ENCODE data around the gene WDR27.
"Not testable (repeated sequence)": the region's sequence is repeated elsewhere in the genome, so short reads cannot be mapped to it uniquely, and the experiment has no call there.

The WDR27 gene

DNA sequence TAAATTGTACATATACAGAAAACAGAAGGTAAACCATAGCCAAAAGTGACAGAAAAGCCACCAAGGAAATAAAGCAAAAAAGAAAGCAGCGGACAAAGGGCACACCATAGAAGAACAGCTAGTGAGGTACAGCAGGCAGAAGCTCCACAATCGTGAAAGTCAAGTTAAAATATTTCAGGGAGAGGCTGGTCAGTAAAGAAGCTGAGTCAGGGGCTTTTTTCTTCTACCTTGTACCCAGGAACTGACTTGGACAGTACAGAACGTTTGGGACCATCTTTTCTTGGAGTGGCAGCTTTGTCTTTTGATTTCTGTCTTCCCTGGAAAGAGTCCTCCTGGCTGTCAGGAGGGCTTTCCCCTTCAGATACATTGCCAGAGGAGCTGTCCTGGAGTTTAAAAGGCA, 8.2 kb upstream of the WDR27 start:
- in situ Hi-C loops (cut with MboI; ENCODE audit: low sequenced_read_pairs), result no loop called here

DNA sequence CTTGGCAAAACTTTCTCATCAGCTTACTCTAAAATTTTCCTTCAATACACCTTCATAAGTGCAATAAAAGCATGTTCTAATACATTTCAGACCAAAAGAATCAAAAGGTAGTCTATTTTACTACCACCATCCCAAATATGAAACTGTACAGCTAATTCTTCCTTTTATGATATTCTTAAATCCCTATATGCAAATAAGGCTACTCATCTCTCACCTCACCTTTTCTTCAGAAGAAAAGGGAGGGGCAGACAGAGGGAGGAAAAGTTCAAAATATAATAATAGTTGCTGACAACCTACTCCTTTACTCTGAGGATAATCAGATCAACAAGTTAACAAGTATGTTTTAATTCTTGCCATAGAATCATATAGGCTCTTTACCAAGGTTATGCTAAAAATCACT, 7.5 kb upstream of the WDR27 start:
- in situ Hi-C loops (cut with MboI; ENCODE audit: low sequenced_read_pairs), result no loop called here

DNA sequence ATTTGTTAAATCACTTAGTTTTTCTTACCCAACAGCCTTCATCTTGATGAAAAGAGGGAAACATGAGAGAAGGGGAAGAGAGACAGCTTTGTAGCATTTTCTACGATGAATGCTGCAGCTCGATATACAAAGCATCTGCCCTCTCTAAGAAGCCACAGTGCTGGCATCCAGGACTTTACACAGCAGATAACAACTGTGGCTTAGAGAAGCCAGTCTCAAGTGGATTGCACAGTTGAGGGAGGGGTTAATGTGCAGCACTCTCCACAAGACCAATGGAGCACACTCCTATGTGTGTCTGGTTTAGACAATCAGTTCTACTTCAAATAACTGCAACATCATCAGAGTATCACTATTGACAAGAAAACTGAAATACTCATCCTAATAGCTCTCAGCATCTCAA, 5.9 kb upstream of the WDR27 start:
- in situ Hi-C loops (cut with MboI; ENCODE audit: low sequenced_read_pairs), result no loop called here

DNA sequence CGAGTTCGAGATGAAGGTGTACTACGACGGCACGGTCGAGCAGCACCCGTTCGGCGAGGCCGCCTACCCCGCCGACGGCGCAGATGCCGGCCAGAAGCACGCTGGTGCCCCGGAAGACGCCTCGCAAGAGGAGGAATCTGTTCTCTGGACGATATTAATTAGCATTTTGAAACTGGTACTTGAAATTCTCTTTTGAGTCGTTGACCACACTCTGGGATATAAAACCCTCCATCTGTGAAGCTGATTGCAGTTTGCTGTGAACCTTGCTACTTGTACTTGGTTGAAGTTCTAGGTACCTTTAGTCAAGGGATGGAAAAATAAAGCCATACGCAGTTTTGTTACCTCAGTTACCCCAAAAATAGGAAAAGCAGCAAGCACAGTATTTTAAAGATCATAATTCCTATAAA, 1.0 kb upstream of the WDR27 start:
- in situ Hi-C loops (cut with MboI; ENCODE audit: low sequenced_read_pairs), result no loop called here

DNA sequence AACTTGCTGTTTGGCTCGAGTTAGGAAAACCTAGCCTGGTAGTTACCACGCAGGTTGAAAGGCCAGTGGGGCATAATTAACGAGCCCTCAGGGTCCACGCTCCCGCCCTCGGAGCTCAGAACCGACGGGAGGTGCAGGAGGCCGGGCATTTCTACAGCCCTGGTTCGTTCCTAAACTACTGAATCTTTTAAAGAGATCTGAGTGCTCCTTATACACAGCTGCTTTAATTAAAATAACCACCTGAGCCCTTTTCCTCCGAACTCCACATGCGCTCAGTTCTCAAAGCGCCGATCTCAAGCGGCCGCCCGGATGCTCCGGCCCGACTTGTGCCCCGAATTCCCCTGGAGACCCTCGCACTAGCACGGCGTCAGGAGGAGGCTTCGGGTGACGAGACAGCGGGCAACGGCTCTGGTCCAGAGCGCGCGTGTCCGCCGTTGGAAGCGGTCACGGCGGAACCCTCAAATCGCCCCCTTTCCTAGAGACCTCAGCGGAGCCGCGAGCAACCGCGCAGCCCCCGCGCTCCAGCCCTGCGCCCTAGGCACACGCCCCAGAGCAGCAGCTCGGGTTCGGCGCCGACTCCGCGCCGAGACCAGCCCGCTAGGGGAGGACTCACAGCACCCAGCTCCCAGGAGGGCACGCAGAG, 397 bp downstream of the WDR27 start:
- in situ Hi-C loops (cut with MboI; ENCODE audit: low sequenced_read_pairs), result no loop called here

DNA sequence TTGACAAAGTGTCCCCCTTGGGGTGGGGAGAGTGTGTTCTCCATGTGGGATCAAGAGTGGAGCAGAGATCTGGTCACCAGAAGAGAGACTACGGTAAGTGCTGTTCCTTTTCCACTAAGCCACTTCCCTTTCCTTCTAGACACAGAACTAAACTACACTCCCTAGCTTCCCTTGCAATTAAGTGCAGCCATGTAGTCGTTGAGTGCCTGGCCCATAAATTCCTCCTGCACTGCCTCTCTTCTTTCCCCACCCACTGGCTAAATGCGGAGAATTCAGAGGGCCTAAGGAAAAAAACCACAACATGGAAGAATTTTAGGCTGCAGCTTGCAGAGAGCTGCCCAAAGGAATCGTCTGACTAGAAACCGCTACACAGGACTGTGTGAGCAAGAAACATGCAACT, 1.5 kb downstream of the WDR27 start:
- in situ Hi-C loops (cut with MboI; ENCODE audit: low sequenced_read_pairs), result no loop called here

DNA sequence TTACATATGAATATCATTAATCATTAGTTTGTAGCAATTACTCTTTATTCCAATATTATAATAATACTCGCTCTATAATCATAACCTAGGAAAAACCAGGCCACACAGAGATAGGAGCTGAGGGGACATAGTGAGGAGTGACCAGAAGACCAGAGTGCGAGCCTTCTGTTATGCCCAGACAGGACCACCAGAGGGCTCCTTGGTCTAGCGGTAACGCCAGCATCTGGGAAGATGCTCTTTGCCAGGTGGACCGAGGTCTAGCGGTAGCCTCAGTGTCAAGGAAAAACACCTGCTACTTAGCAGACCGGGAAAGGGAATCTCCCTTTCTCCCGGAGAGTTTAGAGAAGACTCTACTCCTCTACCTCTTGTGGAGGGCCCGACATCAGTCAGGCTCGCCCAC, 4.7 kb downstream of the WDR27 start:
- in situ Hi-C loops (cut with MboI; ENCODE audit: low sequenced_read_pairs), result not testable (repeated sequence)

DNA sequence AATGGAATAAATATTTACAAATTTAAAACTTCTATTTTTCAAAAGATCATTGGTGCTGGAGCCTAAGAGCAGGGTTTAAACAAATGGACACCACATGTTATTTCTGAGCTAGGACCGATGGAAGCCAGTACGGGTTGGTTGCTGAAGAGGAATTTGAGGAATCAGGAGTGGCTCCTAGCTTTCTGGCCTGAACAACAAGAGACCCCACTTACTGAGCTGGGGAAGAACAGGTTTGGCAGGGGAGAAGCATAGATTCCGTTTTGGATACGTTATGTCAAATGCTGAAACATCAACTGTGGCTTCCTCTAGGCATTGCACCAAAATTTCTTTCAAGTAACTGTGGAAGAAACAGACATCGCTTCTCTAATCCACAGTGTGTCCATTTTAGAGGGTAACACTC, 6.7 kb downstream of the WDR27 start:
- in situ Hi-C loops (cut with MboI; ENCODE audit: low sequenced_read_pairs), result no loop called here

DNA sequence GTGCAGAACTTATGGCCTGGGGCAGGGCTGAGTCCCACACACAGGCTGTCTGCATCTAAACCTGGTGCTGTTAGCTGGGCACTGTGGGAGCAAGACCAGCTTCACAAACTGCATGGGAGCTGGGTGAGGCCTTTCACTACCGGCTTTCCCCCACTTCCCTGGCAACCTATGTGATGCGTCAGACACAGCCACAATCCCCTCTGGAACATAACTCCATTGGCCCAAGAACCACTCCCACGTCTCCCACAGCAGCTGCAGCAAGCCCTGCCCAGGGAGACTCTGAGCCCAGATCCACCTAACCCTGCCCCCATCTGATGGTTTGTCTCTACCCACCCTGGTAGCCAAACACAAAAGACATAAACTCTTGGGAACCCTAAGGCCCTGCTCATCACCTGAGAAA, 9.3 kb downstream of the WDR27 start:
- in situ Hi-C loops (cut with MboI; ENCODE audit: low sequenced_read_pairs), result no loop called here

DNA sequence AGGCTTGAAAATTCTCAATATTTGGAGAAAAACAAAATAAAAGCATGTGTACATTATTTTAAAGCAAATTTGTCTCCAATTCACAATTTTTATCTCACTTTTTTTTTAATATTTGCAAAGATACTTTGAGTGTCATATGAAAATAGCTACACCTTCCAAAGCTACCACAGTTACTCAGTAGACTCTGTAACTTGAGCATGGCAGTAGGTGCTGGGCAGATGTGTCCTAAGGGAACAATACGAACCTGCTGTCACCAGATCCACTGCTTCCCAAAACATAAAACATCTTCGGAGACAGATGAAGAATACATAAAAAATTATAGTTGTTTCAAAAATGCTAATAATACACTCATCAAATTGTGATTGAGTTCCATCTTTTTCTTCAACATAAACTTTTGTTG, 10.6 kb downstream of the WDR27 start:
- in situ Hi-C loops (cut with MboI; ENCODE audit: low sequenced_read_pairs), result no loop called here

DNA sequence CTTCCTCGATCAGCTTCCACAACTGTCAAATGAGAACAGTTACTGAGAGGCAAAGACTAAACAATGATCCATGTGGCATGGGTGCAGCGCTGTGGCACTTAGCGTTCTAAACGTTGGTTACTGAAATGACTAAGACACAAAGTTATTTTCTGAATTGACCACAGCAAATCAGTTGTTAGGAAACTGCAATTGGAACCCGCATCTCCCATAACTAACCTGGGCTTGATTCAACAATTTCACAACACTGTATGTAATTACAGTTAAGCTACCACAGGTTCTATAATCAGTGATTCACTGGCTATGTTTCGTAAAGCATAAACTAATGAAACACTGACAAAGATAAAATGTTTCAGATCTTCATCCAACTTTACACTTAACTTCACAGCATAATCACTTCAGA, 12.5 kb downstream of the WDR27 start:
- in situ Hi-C loops (cut with MboI; ENCODE audit: low sequenced_read_pairs), result no loop called here

DNA sequence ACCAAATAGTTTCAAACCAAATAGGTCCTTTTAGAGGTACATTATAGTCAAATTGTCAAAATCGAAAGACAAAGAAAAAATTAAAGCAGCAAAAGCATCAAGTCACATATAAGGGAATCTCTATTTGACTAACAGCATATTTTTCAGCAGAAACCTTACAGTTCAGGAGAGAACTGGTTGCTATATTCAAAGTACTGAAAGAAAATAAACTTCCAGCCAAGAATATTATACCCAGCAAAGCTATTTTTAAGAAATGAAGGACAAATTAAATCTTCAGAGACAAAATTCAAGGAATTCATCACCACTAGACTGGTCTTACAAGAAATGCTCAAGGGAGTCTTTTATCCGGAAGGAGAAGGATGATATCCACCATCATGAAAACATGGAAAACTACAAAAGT, 16.0 kb downstream of the WDR27 start:
- in situ Hi-C loops (cut with MboI; ENCODE audit: low sequenced_read_pairs), result no loop called here

DNA sequence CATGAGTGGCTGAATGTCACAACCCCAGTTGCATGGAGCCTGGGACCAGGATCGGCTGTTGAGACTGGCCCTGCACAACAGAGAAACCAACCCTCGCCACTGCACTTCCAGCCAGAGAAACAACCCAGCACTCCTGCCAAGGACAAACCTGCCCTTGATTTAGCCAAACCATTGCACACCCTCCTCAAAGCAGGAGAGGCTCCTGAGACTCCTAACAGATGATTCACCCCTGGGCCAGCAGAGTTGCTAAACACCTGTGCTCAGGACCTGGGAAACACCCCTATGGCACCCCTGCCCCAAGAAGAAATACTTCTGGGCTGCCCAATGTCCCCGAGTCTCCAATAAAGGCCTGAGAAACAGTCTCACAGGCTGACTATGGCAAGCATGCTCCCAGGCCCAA, 17.8 kb downstream of the WDR27 start:
- in situ Hi-C loops (cut with MboI; ENCODE audit: low sequenced_read_pairs), result no loop called here

DNA sequence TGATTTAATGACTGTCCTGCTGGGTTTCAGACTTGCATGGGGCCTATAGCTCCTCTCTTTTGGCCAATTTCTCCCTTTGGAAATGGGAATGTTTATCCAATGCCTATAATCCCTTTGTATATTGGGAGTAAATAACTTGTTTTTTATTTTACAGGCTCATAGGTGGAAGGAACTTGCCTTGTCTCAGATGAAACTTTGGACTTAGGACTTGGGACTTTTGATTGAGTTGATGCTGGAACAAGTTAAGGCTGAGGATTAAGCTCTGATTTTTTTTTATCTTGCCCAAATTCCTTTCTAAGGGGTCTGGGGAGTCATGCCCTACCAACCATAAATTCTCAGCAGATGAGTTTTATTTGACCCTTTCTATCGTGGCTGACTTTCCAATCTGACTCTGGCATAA, 23.5 kb downstream of the WDR27 start:
- in situ Hi-C loops (cut with MboI; ENCODE audit: low sequenced_read_pairs), result no loop called here

DNA sequence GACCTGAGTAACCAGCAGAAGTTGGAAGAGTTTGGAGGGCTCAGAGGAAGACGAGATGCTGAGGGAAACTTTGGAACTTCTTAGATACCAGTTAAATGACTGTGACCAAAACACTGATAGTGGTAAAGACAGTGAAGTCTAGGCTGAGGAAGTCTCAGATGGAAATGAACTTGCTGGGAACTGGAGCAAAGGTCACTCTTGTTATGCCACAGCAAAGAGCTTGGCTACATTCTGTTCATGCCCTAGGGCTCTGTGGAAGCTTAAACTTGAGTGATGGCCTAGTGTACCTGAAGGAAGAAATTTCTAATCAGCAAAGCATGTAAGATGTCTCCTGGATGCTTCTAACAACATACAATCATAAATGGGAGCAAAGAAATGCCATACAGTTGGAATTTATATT, 24.7 kb downstream of the WDR27 start:
- in situ Hi-C loops (cut with MboI; ENCODE audit: low sequenced_read_pairs), result no loop called here

DNA sequence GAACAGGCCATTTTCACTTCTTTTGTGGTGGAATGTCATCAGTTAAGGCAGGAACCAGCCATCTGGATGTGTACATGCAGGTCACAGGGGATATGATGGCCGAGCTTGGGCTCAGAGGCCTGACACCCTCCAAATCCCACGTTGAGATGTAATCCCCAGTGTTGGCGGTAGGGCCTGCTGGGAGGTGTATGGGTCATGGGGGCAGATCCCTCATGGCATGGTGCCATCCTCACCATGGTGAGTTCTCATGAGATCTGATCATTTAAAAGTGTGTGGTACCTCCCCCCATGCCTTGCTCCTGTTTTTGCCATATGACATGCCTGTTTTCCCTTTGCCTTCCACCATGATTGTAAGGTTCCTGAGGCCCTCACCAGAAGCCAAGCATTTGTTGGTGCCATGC, 26.8 kb downstream of the WDR27 start:
- in situ Hi-C loops (cut with MboI; ENCODE audit: low sequenced_read_pairs), result no loop called here

DNA sequence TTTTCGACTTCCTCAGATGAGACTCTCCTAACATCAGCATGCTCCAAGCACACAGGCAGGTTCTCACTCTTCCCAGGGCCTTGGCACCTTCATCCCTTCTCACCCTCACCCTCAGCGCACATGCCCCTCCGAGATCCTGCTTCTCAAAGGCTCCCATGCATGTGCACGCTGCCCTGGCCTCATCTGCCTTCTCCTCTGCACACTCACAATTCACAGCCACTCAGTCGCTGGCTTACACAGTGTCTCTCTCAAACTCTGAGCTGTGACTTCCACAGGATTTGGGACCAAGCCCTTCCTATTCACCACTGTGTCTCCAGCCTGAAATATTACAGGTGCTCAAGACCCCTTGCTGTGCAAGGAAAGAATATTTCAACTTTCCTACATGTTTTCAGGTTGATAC, 30.3 kb downstream of the WDR27 start:
- in situ Hi-C loops (cut with MboI; ENCODE audit: low sequenced_read_pairs), result no loop called here

DNA sequence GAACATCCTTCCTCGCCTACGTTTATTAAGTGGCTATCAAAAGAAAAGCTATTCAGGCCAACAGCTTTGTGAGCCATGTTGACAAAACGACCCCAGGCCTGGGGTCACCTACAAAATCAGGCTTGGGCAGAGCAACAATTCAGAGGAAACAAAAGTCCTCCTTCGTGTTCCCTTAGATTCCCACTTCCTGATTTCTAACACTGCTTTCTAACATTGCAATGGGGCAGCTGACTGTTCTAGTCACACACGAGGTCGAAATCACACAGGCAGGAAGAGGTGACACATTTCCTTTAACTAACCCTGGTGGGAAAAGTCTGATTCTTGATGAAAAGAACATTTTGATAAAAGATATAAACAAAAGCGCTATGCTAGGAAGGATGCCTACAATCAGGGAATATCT, 31.9 kb downstream of the WDR27 start:
- in situ Hi-C loops (cut with MboI; ENCODE audit: low sequenced_read_pairs), result no loop called here

DNA sequence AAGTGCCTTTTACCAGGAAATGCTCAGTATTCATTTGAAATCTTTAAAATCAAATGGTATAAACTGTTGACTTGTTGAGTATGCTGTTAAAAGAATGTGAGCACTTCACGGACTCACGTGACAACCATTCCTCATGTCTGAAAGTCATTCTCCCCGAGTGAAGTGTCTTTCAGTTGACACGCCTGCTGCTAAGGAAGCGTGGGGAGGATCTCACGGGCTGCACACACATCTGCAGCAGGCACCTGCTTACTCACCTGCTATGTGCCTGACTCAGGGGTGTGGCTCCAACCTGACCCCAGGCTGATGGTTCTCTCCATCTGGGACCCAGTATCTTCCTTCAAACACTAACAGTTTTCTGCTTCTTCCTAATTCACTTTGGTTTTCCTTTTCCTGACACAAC, 32.7 kb downstream of the WDR27 start:
- in situ Hi-C loops (cut with MboI; ENCODE audit: low sequenced_read_pairs), result no loop called here

DNA sequence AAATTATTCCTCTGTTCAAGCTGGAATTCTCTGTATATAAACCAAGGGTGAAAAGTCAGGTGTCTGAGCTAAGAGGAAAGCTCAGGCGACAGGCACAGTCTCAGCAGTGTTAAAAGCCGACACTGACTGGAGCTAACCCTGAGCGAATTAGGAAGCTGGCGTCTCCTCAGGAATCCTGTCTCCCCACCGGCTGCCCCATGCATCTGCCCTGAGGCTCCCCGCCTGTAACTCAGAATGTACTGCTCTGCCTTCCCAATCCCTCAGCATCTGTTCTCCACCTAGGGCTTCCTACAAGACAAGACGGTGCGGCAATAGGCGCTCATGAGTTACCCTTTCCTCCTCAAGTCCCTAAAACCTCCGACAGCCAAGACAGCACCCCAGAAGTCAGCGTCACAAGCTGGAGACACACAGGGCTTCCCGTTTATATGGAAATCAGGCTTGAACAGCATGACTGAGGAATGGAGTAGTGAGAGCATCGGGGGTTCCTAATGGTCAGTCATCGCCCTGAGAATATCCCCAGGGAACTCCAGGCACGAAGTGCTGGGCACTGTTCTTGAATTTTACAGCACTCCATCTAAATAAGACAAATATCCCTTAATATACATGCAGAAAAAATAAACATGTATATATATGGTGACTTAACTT, 33.5 kb downstream of the WDR27 start:
- in situ Hi-C loops (cut with MboI; ENCODE audit: low sequenced_read_pairs), result no loop called here

DNA sequence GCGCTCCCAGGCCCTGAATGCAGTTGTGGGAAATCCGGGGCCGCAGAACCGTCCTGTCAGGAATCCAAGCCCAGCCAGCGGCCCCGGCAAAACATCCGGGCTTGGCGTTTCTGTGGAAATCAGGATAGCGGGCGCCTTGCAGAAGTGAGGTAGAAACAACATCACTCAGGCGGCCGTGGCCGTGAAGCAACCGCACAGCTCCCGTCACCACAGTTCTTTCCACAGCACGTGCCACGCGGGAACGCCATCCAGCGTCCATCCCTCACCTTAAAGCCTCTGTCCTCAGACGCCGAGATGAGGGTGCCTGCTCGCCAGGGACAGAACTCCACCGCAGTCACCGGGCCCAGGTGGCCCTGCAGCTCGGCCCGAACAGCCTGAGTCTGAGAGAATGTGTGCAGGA, 34.1 kb downstream of the WDR27 start:
- in situ Hi-C loops (cut with MboI; ENCODE audit: low sequenced_read_pairs), result no loop called here

DNA sequence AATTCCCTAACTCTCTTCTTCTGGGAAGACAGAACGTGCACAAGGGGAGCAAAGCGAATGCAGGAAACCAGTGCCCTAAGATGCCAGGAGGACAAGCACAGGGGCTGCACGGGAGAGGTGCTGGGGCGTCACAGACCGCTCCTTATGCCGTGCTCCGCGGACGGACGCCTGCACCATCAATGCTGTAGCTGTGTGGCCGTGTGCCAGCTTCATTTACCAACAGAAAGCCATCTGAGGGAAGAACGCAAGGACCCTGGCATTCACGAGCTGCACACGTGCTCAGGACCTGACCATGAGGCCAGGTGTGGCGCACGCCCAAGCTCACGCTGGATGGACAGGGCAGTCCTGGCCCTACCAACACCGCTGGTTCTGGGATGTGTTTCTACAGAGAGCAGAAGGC, 35.4 kb downstream of the WDR27 start:
- in situ Hi-C loops (cut with MboI; ENCODE audit: low sequenced_read_pairs), result no loop called here

DNA sequence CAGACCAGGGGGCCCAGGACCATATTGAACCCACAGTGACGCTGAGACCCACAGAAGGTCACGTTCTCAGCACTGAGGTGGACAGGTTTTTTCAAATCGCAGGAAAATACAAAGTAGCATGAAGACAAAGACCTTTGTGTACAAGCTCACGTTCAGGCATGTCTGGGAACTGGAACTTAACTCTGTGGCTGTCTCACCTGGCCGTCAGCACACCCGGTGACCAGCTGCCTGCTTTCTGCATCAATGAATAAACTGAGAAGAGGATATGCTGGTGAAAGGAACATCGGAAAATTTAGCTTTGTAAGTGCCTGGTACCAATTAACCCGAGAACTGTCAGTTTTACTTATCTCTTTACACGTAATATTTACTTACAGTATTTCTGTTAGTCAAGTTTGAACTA, 36.5 kb downstream of the WDR27 start:
- in situ Hi-C loops (cut with MboI; ENCODE audit: low sequenced_read_pairs), result no loop called here
